Measurements from ENCODE around the gene ADI1. TPM values are rescaled to one million over a fixed set of nuclear protein-coding genes. Genes with fewer than 3 reads are reported as not detected.
"Not testable (repeated sequence)": the region's sequence is repeated elsewhere in the genome, so short reads cannot be mapped to it uniquely, and the experiment has no call there.

The ADI1 gene
- polyA plus RNA-seq, 1 donor, result 65.4 TPM

DNA sequence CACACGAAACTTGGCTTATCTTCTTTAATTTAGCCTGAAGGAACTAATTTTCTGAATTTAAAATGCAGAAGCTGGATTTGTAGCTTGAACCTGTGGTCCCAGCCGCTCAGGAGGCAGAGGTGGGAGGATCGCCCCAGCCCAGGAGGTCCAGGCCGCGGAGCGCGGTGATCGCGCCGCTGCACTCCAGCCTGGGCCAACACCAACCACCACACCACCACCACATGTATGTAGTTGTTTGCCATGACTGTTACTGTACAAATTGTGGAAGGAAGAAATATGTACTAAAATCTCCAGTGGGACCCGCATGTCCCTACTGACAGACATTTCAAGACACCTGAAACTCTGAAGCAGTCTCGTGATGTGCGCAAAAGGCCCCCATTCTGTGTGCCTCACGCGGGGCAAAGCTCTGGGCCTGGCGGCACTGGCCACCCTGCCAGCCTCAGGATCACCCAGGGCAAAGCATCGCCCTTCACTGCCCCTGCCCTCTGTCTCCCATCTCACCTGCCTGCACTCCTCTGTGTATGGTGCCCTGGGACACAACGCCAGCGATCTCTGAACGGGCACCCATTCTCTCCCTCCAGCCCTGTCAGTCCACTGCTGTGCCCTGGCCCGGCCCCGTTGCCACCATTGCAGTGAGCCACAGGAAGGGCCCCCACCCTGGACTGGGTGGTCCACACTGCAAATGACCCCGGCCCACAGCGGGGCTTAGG lies 10.1 kb upstream of the ADI1 start:
- no peak for DNase-seq

DNA sequence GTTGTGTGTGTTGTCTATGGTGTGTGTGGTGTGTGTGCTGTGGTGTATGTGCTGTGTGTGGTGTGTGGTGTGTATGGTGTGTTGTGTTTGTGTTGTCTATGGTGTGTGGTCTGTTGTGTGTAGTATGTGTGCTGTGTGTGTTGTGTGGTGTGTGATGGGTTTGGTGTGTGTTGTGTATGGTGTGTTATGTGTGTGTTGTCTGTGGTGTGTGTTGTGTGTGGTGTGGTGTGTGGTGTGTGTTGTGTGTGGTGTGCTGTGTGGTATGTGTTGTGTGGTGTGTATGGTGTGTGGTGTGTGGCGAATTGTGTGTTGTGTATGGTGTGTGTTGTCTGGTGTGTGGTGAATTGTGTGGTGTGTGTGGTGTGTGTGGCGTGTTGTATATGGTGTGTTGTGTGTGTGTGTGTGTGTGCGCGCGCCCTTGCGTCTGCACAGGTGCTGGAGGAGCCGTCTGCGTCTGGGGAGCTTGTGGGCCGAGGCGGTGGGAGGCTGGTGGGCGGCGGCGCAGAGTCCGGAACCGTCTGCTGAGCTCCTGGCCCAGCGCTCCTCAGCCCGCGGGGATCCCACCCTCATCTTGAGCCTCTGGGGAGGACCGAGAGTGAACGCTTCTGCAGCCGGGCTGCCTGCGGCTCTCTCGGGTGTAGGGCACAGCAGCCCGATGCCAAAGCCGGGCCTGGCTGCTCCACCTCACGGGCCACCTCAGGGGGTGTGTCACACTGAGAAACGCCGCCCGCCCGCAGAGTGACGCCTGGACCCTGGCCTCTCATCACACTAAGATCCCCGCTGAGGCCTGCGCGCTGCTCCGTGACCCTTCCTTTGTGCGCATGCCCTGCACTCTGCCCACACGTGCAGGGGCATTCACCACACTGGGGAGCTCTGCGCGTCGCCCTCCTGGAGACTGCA lies 8.8 kb upstream of the ADI1 start:
- no peak for DNase-seq

- no peak for DNase-seq
Observed at GRCh38 chr2:3526871-3527270, 7.5 kb upstream of the ADI1 start.

DNA sequence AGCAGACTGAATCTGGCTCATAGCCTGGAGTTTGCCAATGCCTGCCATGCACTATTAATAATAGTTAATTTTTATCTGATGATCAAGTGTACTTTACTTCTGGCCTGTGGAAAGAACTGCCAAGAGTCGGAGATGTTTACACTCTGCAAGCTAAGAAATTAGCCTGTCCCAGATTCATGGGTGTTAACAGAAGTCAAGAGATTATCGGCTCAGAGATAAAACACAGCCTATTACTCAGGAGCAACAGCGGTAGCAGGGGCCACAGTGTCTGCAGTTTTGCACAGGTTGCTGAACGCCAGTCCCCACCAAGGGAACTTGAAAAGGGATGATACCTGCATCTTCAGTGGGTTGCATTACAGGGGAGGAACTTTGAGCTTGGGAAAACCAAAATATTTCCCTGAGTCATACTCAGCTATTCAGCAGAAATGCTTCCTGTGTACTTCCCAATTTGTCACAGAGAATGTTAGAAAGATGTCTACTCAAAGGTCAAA lies 4.3 kb upstream of the ADI1 start:
- DNase-seq, result no peak

GRCh38 chr2:3522961-3523421 lies 3.7 kb upstream of the ADI1 start:
- no peak for DNase-seq

- DNase-seq, result no peak
Observed at GRCh38 chr2:3520591-3520990, 1.3 kb upstream of the ADI1 start.

- DNase-seq, result peak; percentile 100
Observed at GRCh38 chr2:3518496-3519254, 656 bp downstream of the ADI1 start.

GRCh38 chr2:3517948-3518495 lies 1.3 kb downstream of the ADI1 start:
- DNase-seq, result no peak

DNA sequence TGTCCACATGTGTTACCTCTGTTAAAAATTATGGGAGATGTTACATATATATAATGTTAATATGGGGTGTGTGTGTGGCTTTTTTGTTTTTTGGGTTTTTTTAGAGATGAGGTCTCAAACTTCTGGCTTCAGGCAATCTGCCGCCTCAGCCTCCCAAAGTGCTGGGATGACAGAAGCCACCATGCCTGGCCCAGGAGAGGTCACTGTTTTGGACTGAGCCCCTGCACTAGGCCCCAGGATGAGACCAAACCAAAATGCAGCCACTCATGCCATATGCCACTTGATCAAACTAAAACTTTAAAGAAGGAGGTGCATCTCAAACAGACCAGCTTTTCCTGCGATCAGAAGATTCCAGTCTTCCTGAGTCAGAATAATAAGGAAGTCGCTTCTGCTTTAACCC lies 2.5 kb downstream of the ADI1 start:
- DNase-seq, result no peak

DNA sequence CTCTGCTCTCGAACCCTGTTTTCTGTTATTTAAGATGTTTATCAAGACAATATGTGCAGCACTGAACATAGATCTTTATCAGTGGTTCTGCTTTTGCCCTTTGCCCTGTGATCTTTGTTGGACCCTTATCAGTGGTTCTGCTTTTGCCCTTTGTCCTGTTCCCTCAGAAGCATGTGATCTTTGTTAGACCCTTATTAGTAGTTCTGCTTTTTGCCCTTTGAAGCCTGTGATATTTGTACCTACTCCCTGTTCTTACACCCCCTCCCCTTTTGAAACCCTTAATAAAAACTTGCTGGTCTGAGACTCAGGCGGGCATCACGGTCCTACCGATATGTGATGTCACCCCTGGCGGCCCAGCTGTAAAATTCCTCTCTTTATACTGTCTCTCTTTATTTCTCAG lies 3.9 kb downstream of the ADI1 start:
- DNase-seq, result not testable (repeated sequence)

DNA sequence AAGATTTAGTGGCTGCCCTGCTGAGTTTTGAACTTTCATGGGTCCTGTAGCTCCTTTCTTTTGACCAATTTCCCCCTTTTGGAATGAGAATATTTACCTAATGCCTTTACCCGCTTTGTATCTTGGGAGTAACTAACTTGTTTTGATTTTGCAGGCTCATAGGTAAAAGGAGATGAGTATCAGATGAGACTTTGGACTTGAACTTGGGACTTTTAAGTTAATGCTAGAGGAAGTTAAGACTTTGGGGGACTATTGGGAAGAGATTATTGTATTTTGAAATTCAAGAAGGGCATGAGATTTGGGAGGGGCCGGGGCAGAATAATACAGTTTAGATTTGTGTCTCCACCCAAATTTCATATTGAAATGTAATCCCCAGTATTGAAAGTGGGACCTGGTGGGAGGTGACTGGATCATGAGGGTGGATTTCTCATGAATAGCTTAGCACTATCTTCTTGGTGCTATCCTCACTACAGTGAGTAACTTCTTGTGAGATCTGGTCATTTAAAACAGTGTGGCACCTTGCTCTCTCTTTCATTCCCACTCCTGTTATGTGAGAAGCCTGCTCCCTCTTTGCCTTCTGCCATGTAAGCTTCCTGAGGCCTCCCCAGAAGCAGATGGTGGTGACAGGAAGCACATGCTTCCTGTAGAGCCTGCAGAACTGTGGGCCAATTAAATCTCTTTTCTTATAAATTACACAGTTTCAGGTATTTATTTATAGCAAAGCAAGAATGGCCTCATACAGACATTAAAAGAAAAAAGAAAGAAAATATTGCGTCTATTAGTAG lies 6.1 kb downstream of the ADI1 start:
- DNase-seq, result no peak

DNA sequence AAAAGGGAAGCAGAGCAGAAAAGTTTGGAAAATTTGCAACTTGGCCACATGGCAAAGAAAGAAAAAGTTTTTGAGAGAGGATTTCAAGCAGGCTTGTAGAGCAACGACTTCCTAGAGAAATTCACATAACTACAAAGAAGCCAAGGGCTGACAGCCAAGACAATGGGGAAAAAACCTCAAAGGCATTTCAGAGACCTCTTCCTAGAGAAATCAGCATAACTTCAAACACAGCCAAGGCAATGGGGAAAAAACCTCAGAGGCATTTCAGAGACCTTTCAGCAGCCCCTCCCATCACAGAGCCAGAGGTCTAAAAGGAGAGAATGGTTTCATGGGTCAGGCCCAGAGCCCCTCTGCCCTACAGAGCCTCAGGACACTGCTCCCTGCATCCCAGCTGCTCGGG lies 7.2 kb downstream of the ADI1 start:
- DNase-seq, result no peak

DNA sequence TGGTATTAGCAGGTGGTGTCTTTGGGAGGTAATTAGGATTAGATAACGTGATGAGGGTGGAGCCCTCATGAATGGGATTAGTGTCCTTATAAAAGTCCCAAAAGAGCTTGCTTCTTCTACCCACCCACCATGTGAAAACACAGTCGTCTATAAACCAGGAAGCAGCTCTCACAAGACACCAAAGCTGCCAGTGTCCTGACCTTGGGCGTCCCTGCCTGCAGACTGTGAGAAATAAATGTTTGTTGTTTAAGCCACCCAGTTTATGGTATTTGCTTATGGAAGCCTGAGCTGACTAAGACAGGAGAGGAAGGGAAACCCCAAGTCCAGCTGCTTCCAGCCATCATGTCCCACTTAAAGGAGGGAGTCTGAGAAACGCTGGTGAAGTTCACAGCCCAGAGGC lies 13.6 kb downstream of the ADI1 start:
- DNase-seq, result no peak

- no peak for DNase-seq
Observed at GRCh38 chr2:3504741-3505140, 14.6 kb downstream of the ADI1 start.

DNA sequence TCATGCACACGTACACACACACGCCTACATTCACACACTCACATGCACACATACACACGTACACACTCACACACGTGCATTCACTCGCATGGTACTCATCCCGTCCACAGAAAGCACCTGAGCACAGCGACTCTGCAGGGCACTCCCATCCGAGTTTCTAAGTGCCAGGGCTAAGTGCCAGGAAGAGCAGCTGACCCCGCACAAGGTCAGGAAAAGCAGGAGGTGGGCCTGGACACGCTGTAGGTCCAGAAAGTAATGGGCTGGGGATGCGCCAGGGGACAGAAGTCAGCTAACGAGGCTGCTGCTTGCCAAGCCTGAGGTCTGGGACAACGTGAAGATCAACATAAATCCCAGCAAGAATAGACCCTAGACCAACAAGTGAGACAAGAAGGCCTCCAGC lies 15.8 kb downstream of the ADI1 start:
- DNase-seq, result no peak

- no peak for DNase-seq
Observed at GRCh38 chr2:3503046-3503445, 16.3 kb downstream of the ADI1 start.

- no peak for DNase-seq
Observed at GRCh38 chr2:3500326-3500899, 18.9 kb downstream of the ADI1 start.

GRCh38 chr2:3498783-3499394 lies 20.4 kb downstream of the ADI1 start:
- no peak for DNase-seq

DNA sequence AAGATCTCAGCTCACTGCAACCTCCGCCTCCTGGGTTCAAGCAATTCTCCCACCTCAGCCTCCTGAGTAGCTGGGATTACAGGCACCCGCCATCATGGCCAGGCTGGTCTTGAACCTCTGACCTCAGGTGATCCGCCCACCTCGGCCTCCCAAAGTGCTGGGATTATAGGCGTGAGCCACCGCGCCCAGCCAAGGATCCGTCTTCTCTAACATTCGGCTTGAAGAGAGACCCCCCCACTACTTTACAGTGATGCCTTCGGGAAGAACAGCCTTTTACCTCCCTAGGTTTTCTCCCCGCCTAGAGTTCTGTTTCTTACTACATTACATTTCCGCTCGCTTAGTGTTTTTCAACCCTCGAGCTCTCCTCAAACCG lies 22.6 kb downstream of the ADI1 start:
- not testable (repeated sequence) for DNase-seq

GRCh38 chr2:3494984-3495666 lies 24.2 kb downstream of the ADI1 start:
- DNase-seq, result no peak

Measured in hindlimb muscle (tissue), 1 donor.